T-helper 2 cell (primary cell): Measurements from ENCODE around the gene C1QC.
A peak's percentile ranks its signal among the peaks of the same experiment; 100 is the strongest.

Experiments
- DNase-seq, 5 experiments: peaks; one replicate each; pipeline versions ENCODE4 v3.0.0 to v3.0.0-alpha.2; 2012 to 2022

The C1QC gene

DNA sequence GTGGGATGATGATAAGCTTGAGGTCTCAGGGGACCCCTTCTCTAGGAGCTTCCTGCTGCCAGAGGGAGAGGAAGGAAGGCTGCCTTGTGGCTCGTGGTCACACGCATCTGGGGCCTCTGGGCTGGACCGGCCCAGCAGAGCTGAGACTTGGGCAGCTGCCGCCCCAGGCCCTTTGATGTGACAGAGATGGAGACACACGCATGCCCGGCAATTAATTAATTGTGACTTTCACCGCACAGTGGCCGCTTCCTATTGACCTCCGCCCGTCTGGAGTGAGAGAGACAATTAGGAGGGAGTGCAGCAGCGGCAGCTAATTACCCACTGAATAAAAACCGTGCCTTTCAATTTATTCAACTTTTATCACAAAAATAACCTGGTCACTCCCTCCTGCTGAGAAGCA is 23.6 kb upstream of the C1QC start:
- no peak for DNase-seq

DNA sequence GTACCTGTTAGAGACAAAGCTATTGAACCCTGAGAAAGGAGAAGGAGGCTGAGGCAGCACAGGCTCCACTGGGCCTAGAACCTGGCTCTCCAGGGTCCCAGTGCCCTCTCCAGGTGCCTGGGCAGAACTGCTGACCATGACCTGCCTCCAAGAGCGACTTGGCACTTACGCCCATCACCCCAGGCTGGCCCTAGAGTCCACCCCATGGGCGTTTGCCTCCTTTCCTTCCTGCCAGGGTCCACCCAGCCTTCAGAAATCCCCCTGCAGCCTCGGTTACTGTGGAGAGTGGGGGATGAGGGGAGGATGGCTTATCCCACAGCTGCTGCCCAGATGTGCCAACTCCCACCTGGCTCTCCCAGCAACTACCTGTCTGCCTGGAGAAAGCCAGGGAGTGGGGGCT is 21.7 kb upstream of the C1QC start:
- DNase-seq = no peak

- no peak for DNase-seq
Observed at GRCh38 chr1:22625262-22625925, 18.0 kb upstream of the C1QC start.

- DNase-seq = no peak
Observed at GRCh38 chr1:22626237-22627157, 16.9 kb upstream of the C1QC start.

GRCh38 chr1:22627331-22627730 is 16.1 kb upstream of the C1QC start:
- no peak for DNase-seq

- no peak for DNase-seq
Observed at GRCh38 chr1:22628698-22629444, 14.6 kb upstream of the C1QC start.

GRCh38 chr1:22629886-22630285 is 13.5 kb upstream of the C1QC start:
- no peak for DNase-seq

DNA sequence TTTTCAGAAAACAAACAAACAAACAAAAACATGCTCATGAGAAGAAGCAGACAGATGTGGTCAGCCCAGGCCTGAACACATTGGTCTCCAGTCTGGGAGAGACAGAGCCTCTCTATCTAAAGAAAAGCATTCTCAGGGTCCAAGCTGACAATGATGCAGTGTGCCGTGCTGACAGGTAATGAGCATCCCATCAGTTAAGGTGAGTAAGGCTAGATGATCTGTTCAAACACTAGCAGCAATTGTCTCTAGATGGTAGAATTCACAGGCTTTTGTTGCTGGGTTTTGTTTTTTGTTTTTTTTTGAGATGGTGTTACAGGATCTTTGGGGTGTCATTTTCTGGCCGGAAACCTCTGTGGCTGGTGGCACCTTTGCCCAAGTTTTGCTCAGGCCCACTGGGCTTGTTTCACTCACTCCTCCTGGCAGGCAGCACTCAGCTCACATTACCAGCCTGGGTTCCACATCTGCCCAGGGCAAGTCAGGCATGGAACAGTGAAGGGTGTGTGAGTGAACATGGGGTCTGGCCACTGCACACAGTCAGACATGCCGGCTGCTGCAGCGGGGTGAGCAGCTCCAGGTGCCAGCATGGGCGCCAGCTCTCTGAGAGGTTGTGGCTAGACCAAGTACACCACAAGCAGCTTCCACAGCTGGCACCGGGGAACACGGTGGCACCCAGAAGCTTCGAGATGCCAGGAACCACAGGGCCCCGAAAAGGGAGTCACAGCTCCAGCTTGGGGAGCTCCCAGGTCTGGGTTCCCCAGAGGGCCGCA is 9.6 kb upstream of the C1QC start:
- no peak for DNase-seq

GRCh38 chr1:22635436-22635835 is 8.0 kb upstream of the C1QC start:
- DNase-seq = no peak

GRCh38 chr1:22636353-22636752 is 7.1 kb upstream of the C1QC start, which contains the start of gene C1QA:
TSS of gene C1QA (plus strand) at chr1:22636628. CDS start at chr1:22637617, 989 bp downstream.
- no peak for DNase-seq

- no peak for DNase-seq
Observed at GRCh38 chr1:22636927-22637326, 6.5 kb upstream of the C1QC start.

- no peak for DNase-seq
Observed at GRCh38 chr1:22637907-22638445, 5.5 kb upstream of the C1QC start.

- DNase-seq = no peak
Observed at GRCh38 chr1:22638476-22639234, 4.8 kb upstream of the C1QC start.

- no peak for DNase-seq
Observed at GRCh38 chr1:22639286-22639685, 4.1 kb upstream of the C1QC start.

GRCh38 chr1:22641247-22641646 is 2.2 kb upstream of the C1QC start:
- DNase-seq = no peak

DNA sequence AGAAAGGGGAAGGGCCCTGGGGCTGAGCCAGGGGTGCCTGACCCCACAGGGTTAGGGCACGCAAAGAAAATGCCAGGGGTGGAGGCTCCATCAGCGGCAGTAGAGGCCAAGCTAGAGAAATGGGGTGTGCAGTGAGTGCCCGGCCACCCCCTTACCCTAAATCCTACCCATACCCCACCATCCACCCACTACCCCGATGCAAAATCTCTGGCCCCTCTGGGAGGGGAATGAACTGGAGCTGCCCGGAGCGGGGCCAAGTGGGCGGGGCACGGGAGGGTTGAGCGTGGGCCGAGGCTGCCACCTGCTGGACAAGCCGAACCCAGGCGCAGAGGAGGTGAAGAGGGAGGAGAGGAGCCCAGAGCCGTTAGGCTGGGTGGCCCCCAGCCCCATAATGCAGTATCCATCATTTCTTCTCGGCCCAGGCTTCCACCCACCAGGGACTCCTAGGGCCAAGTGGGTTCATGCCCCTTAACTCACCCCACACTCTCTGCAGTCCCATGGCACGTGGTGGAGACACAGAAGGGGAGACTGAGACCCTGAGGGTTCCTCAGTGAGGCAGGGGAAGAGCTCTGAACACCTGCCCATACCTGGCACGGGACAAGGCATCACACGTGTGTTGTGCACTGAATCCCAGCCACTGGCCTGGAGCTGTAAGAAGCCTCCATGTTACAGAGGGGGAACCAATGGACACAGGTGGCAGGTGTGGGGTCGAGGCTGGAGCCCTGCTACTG is 1.4 kb upstream of the C1QC start:
- peak; percentile 24 to 56 (median 41) for DNase-seq

- no peak for DNase-seq
Observed at GRCh38 chr1:22643928-22644327, 495 bp downstream of the C1QC start.

DNA sequence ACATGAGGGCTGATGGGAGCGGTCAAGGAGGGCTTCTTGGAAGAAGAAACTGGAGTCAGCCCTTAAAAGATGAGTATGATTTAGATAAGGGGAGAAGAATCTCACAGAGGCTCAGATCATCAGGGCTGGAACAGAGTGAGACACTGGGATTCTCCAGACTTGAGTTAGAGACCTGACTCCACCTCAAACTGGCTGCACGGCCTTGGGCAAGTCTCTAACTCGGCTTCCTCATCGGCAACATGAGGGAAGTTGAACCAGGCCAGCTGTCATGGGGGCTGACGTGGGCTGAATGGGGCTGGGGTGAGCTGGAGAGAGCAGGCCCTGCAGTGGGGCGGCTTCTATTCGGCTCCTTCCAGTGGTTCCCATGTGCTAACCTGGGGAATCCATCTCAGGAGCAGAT is 2.5 kb downstream of the C1QC start:
- no peak for DNase-seq

DNA sequence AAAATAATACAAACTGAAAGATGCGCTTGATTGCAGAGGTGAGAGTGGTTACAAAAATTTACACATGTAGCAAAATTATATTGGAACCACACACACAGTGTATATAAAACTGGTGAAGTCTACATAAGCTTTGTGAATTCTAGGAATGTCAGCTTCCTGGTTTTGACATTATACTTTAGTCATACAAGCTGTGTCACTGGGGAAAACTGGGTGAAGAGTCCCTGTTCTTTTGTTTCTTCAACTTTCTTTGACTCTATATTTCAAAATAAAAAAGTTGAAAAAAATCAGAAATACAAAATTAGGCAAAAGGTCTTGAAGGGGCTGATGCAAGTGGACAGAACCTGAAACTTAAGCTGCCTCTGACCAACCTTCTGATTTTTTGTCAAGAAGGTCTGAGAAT is 3.0 kb downstream of the C1QC start:
- DNase-seq = no peak

GRCh38 chr1:22650089-22650693 is 6.8 kb downstream of the C1QC start:
- DNase-seq = no peak
